Trophoblast cell (in vitro differentiated cells and primary cell): ENCODE measurements around the gene CFI.

Experiments
- DNase-seq, 2 donors: peaks; one replicate each; pipeline ENCODE4 v3.0.0-alpha.2; 2016
- H2AFZ ChIP-seq: 2 replicates; pipeline ENCODE4 v1.6.1; 2013; ENCODE audit warnings: low read length, moderate library complexity, mild to moderate bottlenecking; ENCODE audit not compliant: insufficient read depth, poor library complexity
- H2AK5ac ChIP-seq: 2 replicates; pipeline ENCODE4 v1.6.1; 2013; ENCODE audit warnings: mild to moderate bottlenecking, low read length
- H2BK120ac ChIP-seq: 2 replicates; pipeline ENCODE4 v1.6.1; 2013; ENCODE audit warnings: low read length, mild to moderate bottlenecking, moderate library complexity; ENCODE audit not compliant: insufficient read depth, poor library complexity
- H2BK12ac ChIP-seq: 2 replicates; pipeline ENCODE4 v1.6.1; 2013; ENCODE audit warnings: mild to moderate bottlenecking, low read length, moderate library complexity
- H2BK5ac ChIP-seq: 2 replicates; pipeline ENCODE4 v1.6.1; 2013; ENCODE audit warnings: low read length, low read depth, moderate library complexity, mild to moderate bottlenecking; ENCODE audit not compliant: poor library complexity
- H3K14ac ChIP-seq: 2 replicates; pipeline ENCODE4 v1.6.1; 2013; ENCODE audit warnings: mild to moderate bottlenecking, low read length
- H3K18ac ChIP-seq: 2 replicates; pipeline ENCODE4 v1.6.1; 2013; ENCODE audit warnings: mild to moderate bottlenecking, low read length
- H3K23ac ChIP-seq: 2 replicates; pipeline ENCODE4 v1.6.1; 2013; ENCODE audit warnings: low read length
- H3K27ac ChIP-seq: 2 replicates; pipeline ENCODE4 v1.5.1; 2013; ENCODE audit warnings: low read depth, mild to moderate bottlenecking, inconsistent platforms, low read length, moderate library complexity
- H3K27me3 ChIP-seq: 2 replicates; pipeline ENCODE4 v1.6.1; 2013; ENCODE audit warnings: inconsistent platforms, mild to moderate bottlenecking, low read length, moderate library complexity; ENCODE audit not compliant: insufficient read depth
- H3K36me3 ChIP-seq, 2 experiments: 1 replicate in 1 of 2; 2 replicates in 1 of 2; pipeline ENCODE4 v1.6.1; 2013; ENCODE audit warnings: low read length in 2 of 2, mild to moderate bottlenecking in 2 of 2, moderate library complexity in 1 of 2; ENCODE audit not compliant: insufficient read depth in 2 of 2, control insufficient read depth in 1 of 2
- H3K4ac ChIP-seq: 2 replicates; pipeline ENCODE4 v1.6.1; 2013; ENCODE audit warnings: low read depth, mild to moderate bottlenecking, low read length, moderate library complexity
- H3K4me1 ChIP-seq, 2 experiments: 1 replicate in 1 of 2; 2 replicates in 1 of 2; pipeline ENCODE4 v1.6.1; 2013; ENCODE audit warnings: low read length in 2 of 2, mild to moderate bottlenecking in 2 of 2, moderate library complexity in 1 of 2; ENCODE audit not compliant: insufficient read depth in 2 of 2, control insufficient read depth in 1 of 2
- H3K4me2 ChIP-seq: 2 replicates; pipeline ENCODE4 v1.6.1; 2013; ENCODE audit warnings: inconsistent platforms, mild to moderate bottlenecking, low read length, moderate library complexity
- H3K4me3 ChIP-seq: 2 replicates; pipeline ENCODE4 v1.5.1; 2013; ENCODE audit warnings: mild to moderate bottlenecking, low read depth, low read length, inconsistent platforms
- H3K79me1 ChIP-seq: one replicate; pipeline ENCODE4 v1.6.1; 2013; ENCODE audit warnings: low read length
- H3K79me2 ChIP-seq: 2 replicates; pipeline ENCODE4 v1.6.1; 2013; ENCODE audit warnings: low read length, mild to moderate bottlenecking; ENCODE audit not compliant: control insufficient read depth, insufficient read depth, poor library complexity
- H3K9ac ChIP-seq: 2 replicates; pipeline ENCODE4 v1.6.1; 2013; ENCODE audit warnings: mild to moderate bottlenecking, low read length
- H3K9me3 ChIP-seq: 2 replicates; pipeline ENCODE4 v1.6.1; 2013; ENCODE audit warnings: low read depth, mild to moderate bottlenecking, control low read depth, inconsistent platforms, low read length; ENCODE audit not compliant: insufficient read depth
- H4K12ac ChIP-seq: 2 replicates; pipeline ENCODE4 v1.6.1; 2013; ENCODE audit warnings: low read depth, mild to moderate bottlenecking, low read length, moderate library complexity
- H4K8ac ChIP-seq: 2 replicates; pipeline ENCODE4 v1.6.1; 2013; ENCODE audit warnings: low read depth, mild to moderate bottlenecking, low read length, moderate library complexity
- H4K91ac ChIP-seq: one replicate; pipeline ENCODE4 v1.6.1; 2013; ENCODE audit warnings: low read depth, mild to moderate bottlenecking, low read length, moderate library complexity
- WGBS: extraction: QIAGEN DNeasy Blood & Tissue Kit; methylation state at CpG from one replicate; pipeline ENCODE4 v1.1.7; 2013; ENCODE audit warnings: missing lambda C conversion rate; ENCODE audit not compliant: insufficient read length, insufficient coverage; ENCODE audit errors: extremely low coverage; 5-methylcytosine and 5-hydroxymethylcytosine counted together

CFI gene

GRCh38 chr4:109764789-109765402 lies 36.9 kb downstream of the CFI start:
- Histone ChIP-seq H4K8ac (no peak overlapping the region), H3K27me3 (no peaks in the 10 kb centered on the region), H3K9me3 (no peaks in the 10 kb centered on the region), H4K12ac (no peak overlapping the region), H2AFZ (no peak overlapping the region), H2BK5ac (no peak overlapping the region), H3K14ac (no peak overlapping the region), H4K91ac (no peak overlapping the region), H3K4ac (no peak overlapping the region), H3K4me2 (no peak overlapping the region), H3K27ac (no peak overlapping the region), H2BK12ac (no peak overlapping the region), H3K79me1 (no peaks in the 10 kb centered on the region), H3K9ac (no peak overlapping the region), H3K36me3 (no peaks in the 10 kb centered on the region), H3K79me2 (no peaks in the 10 kb centered on the region), H3K23ac (no peak overlapping the region), H3K4me1 (no peaks in the 10 kb centered on the region), H3K18ac (no peak overlapping the region), H2BK120ac (no peak overlapping the region), H3K4me3 (no peak overlapping the region), H2AK5ac (no peak overlapping the region)
- DNase-seq: no peak
- WGBS: no CpG with 5 or more reads among the region's 5 CpGs

- no peak for DNase-seq
- H2BK5ac ChIP-seq: no peak overlapping the region
- H3K23ac ChIP-seq: no peak overlapping the region
- H2AFZ ChIP-seq: no peak overlapping the region
- H3K27me3 ChIP-seq: no peaks in the 10 kb centered on the region
- no peak overlapping the region for H3K4ac ChIP-seq
- H3K9me3 ChIP-seq: no peaks in the 10 kb centered on the region
- H4K8ac ChIP-seq: no peak overlapping the region
- H3K79me1 ChIP-seq: no peaks in the 10 kb centered on the region
- no peak overlapping the region for H3K9ac ChIP-seq
- no peak overlapping the region for H4K12ac ChIP-seq
- H3K4me2 ChIP-seq: no peak overlapping the region
- no peaks in the 10 kb centered on the region for H3K36me3 ChIP-seq
- H2BK120ac ChIP-seq: no peak overlapping the region
- H4K91ac ChIP-seq: no peak overlapping the region
- no peak overlapping the region for H3K18ac ChIP-seq
- no peaks in the 10 kb centered on the region for H3K79me2 ChIP-seq
- no peak overlapping the region for H2BK12ac ChIP-seq
- no peak overlapping the region for H3K14ac ChIP-seq
- WGBS: no CpG with 5 or more reads among the region's 2 CpGs
- H3K27ac ChIP-seq: no peak overlapping the region
- H2AK5ac ChIP-seq: no peak overlapping the region
- no peak overlapping the region for H3K4me3 ChIP-seq
- H3K4me1 ChIP-seq: no peaks in the 10 kb centered on the region
Observed at GRCh38 chr4:109764376-109764775, 37.4 kb downstream of the CFI start.

- Histone ChIP-seq H4K12ac (no peak overlapping the region), H2BK12ac (no peak overlapping the region), H3K4me3 (no peak overlapping the region), H2BK5ac (no peak overlapping the region), H3K4ac (no peak overlapping the region), H3K36me3 (no peaks in the 10 kb centered on the region), H3K79me1 (no peaks in the 10 kb centered on the region), H2AK5ac (no peak overlapping the region), H2AFZ (no peak overlapping the region), H4K8ac (no peak overlapping the region), H3K9ac (no peak overlapping the region), H3K9me3 (no peaks in the 10 kb centered on the region), H2BK120ac (no peak overlapping the region), H3K4me1 (no peaks in the 10 kb centered on the region), H3K27me3 (no peaks in the 10 kb centered on the region), H3K79me2 (no peaks in the 10 kb centered on the region), H3K23ac (no peak overlapping the region), H3K14ac (no peak overlapping the region), H4K91ac (no peak overlapping the region), H3K4me2 (no peak overlapping the region), H3K27ac (no peak overlapping the region), H3K18ac (no peak overlapping the region)
- WGBS: no CpG with 5 or more reads among the region's 2 CpGs
- no peak for DNase-seq
Observed at GRCh38 chr4:109760682-109761081, 41.1 kb downstream of the CFI start.

GRCh38 chr4:109755656-109756055 lies 46.1 kb downstream of the CFI start:
- no peak overlapping the region for H3K23ac ChIP-seq
- H4K8ac ChIP-seq: no peak overlapping the region
- no peak overlapping the region for H2BK120ac ChIP-seq
- no peak for DNase-seq
- no peaks in the 10 kb centered on the region for H3K79me1 ChIP-seq
- H3K4me2 ChIP-seq: no peak overlapping the region
- H3K18ac ChIP-seq: no peak overlapping the region
- no peak overlapping the region for H3K14ac ChIP-seq
- no peak overlapping the region for H4K91ac ChIP-seq
- WGBS: no CpG with 5 or more reads among the region's 3 CpGs
- no peak overlapping the region for H2AK5ac ChIP-seq
- H3K27me3 ChIP-seq: no peaks in the 10 kb centered on the region
- H3K4ac ChIP-seq: no peak overlapping the region
- H3K9ac ChIP-seq: no peak overlapping the region
- no peaks in the 10 kb centered on the region for H3K4me1 ChIP-seq
- H2BK12ac ChIP-seq: no peak overlapping the region
- no peak overlapping the region for H2BK5ac ChIP-seq
- H3K79me2 ChIP-seq: no peaks in the 10 kb centered on the region
- H3K9me3 ChIP-seq: no peaks in the 10 kb centered on the region
- no peak overlapping the region for H2AFZ ChIP-seq
- H4K12ac ChIP-seq: no peak overlapping the region
- H3K4me3 ChIP-seq: no peak overlapping the region
- no peak overlapping the region for H3K27ac ChIP-seq
- H3K36me3 ChIP-seq: no peaks in the 10 kb centered on the region
